ENCODE measurements around the gene SCIMP.
A peak's percentile ranks its signal among the peaks of the same experiment; 100 is the strongest.

- TF ChIP-seq CTCF (conservative IDR thresholded peaks at IDR 0.05 in 1 of 2, IDR thresholded peaks at IDR 0.05 in 1 of 2; ENCODE audit: extremely low read depth in 1 of 2, insufficient read depth in 1 of 2, low read depth in 1 of 2, low read length in 2 of 2) (peak; percentile 55 to 80), EZH2 (IDR thresholded peaks at IDR 0.05; ENCODE audit: borderline replicate concordance, low read length) (no peak)
These were observed 42.9 kb downstream of the SCIMP start, which contains the start of gene ZNF594 for GRCh38 chr17:5191541-5192417.

All from mammary epithelial cell (primary cell).